ENCODE results near the gene IMMP2L.

IMMP2L gene

DNA sequence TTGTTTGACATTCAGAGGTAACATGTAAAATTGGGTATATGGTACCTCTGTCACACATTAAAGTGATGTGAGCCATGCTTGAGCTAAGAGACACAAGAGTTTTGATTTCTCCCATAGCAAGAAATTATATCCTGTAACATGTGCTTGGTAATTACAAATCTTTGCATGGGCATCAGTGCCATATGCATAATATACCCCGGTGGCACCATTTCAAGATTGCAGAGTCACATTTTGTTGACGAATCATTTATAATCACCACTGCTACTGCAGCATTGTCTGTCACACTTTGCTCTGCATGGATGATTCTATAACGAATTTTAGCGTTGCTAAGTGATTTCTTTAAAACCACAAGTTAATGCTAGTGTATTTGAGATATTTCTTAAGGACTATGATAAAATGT is 915.0 kb downstream of the IMMP2L start:
- no peak for DNase-seq

DNA sequence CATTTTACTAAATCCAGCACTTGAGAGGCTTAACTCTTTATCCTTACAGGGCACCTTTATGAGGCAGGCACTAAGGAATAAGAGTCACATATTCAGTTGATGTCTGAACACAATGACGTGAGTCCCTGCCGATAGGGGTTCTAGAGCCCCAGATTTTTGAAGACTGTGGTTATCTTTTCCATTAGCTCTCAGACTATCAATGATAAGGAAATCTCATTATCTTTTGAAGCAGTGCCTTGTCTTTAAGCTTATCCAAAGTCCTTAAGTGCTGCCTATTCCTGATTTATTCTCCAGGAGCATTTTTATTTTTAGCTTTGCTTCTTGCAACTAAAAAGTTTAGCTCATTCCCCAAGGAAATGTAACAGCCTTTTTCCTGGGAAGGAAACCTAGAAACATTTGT is 915.5 kb downstream of the IMMP2L start:
- no peak for DNase-seq

GRCh38 chr7:110645616-110646015 is 916.7 kb downstream of the IMMP2L start:
- DNase-seq: no peak

DNA sequence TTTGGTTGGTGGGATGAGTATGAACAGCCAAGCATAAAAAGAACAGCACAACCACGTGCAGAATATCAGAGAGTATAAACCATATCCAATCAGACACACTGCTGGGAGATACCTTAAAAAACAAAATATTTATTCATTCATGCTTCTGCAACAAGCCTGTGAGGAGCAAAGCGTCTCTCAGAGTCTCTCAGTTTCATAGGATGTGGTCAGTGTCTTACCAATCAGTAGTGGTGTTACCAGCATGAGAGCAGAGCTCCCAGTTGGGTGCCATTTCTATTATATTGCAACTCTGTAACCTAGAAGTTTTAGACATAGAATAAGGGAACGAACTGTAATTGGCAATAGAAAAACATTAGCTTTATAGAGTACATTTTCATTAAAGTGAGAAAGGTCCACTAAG is 917.2 kb downstream of the IMMP2L start:
- DNase-seq: no peak

DNA sequence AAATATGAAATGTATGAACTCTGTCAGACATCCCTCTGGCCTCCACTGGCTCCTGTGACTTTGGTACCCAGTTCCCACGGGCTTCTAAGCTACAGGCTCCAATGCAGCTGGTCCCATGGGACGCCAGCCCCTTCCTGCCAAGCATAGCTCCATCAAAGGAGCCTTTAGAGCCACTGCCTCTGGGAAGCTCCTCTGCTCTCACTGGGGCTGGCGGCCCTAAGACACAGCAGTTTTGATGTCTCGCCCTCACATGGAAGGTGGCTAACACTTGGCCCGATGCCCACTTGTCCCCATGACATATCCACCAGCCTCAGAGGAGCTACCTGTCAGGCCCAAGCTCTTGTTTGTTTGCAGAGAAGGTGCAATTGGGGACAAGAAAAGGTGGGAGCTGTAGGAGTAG is 925.0 kb downstream of the IMMP2L start:
- DNase-seq: no peak

- no peak for DNase-seq
These were observed 929.0 kb downstream of the IMMP2L start for GRCh38 chr7:110633313-110633712.

- no peak for DNase-seq
These were observed 935.9 kb downstream of the IMMP2L start for GRCh38 chr7:110626414-110626813.

- DNase-seq: no peak
These were observed 937.0 kb downstream of the IMMP2L start for GRCh38 chr7:110625294-110625693.

DNA sequence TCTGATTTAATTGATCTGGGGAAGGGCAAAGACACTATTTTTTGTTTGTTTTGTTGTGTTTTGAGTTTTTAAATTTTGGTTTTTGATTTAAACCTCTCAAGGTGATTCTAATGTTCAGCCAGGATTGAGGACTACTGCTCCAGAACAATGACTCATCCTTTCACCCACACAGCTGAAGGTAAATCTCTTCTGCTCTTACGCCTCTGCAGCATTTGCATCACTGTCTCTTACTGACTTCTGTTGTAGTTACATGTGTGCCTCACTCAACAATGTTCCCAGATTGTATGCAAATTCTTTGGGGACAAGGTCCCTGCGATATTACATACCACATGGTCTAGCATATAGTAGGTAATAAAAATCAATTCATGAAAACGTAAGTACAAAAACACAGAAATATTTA is 938.9 kb downstream of the IMMP2L start:
- no peak for DNase-seq

GRCh38 chr7:110621289-110621688 is 941.0 kb downstream of the IMMP2L start:
- no peak for DNase-seq

GRCh38 chr7:110620110-110620735 is 942.1 kb downstream of the IMMP2L start:
- DNase-seq: no peak
